HG02642 (cell line): ENCODE measurements around the gene MARF1.

Source experiments
- ATAC-seq: cut with Tn5 transposase; IDR thresholded peaks from one replicate; pipeline ENCODE4 v1.9.1; 2021; ENCODE audit warnings: mild to moderate bottlenecking; ENCODE audit not compliant: unreplicated experiment, poor library complexity

Gene MARF1

GRCh38 chr16:15602285-15603044, 40.5 kb downstream of the MARF1 start:
- no peak for ATAC-seq

- ATAC-seq, result no peak
Observed at GRCh38 chr16:15601212-15601879, 41.6 kb downstream of the MARF1 start.

DNA sequence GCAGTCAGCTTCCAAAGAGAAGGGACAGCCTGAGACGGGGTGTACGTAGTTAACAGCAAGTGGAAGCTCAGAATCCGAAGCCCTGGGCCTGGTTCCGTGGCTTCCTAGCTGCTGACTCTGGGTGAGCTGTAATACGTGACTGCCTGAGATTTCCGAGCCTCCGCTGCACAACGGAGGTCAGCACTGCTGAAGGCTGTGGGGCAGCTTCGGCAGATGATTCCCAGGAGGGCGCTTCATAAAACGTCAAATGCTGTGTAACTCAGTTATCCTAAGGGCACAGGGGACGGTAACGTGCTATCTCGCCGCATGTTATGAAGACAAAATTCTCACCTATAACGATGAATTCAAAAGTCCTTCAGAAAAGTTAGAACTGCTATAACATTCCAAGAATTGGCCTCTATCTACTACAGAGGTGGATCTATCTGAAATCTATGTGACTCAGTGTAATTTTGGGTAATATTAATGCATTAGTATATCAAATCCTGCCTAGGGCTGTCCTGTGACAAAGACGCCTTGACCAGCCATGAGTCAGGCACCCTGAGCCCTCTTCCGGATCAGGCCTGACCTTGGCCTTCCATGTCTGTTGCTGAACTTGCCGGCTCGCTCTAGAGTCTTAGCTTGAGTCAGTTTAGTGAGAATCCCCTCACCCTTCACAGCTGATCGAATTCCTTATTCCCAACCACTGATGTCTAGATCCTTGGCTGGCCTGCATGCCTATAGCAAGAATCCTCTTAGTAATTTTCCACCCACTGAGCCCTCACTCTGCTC, 43.5 kb downstream of the MARF1 start:
- no peak for ATAC-seq

DNA sequence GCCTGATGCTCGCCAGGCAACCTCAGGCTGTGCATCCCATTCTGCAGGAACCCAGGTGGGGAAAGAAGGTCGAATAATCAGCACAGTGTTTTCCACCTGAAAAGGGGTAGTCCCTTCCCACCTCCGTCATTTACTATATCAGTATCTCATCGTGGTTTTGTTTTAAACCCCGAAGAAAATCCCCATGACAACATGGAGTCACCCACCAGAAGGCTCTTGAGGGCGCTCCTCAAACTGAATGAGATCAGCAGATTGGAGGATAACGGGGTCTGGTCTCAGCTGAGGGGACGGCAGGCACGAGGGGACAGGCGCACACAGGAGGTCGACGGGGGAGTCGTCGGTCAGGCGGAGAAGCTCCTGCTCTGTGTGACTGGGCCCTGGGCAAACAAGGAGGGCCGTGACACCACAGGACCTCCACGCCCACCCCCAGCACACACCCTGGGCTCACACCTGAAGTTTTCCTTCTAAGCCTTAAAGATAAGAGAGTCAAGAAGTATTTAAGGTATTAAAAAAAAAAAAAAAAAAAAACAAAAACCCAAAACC, 44.2 kb downstream of the MARF1 start:
- ATAC-seq, result no peak

DNA sequence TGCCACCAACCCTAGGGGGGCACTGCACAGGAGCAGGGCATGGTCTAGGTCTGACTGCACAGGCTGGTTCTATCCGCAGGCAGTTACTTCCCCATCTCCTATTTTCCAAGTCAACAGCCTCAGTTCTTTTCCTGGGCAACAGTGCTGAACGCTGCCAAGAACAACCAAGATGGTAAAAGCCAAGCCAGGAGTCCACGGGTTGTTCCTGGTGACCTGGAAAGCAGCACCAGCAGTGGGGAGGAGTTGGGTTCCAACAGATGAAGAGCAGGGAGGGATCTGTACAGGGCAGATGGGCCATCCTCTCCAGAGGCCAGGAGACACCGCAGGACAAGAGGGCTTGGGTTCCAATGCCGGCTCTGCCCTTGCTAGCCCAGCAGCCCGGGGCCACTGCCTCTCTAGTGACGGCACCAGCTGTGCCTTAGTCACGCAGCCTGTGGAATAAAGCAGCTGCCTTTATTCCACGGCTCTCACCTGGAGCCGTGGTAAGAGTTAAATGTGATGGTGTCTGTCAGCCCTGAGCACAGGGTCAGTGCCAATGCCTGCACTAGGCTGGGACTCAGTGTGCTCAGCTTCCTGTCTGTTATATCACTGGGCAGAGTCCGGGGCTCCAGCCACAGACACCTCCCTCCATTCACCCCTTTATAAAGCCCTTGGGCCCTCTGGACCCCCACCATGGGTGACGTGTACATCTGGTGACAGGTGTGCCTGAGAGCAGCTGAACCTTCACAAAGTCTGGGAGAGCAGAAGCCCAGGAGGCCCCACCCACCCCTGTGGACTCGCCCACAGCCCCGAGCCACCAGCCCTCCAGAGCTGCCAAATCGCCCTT, 44.9 kb downstream of the MARF1 start:
- ATAC-seq, result no peak

GRCh38 chr16:15597135-15597534, 45.8 kb downstream of the MARF1 start:
- ATAC-seq, result no peak

DNA sequence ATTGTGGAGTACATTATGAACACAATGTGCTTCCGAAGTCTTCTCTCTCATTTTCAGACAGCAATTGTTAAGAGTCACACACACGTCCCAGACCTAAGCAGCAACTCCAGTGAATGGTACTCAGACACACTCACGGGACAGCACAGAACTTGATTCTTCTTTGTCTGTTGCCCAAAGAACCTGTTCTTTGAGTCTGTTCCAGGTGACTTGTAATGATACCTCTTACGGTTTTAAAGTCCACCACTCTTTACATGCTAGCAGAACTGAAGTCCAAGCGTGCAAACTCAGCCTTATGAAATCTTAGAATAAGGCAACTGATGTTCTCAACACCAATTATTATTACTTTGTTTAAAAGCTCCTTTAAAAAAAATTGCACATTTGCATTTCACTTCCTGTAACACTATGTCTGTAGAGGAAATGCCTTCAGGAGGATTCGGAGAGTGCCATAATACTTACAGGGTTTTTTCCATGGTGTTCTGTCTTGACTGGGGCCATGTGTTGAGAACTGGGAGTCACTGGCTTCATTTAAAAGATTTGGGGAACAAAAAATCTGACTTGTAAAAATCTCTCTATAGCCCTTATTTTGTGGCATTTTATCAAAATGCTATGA, 48.1 kb downstream of the MARF1 start:
- no peak for ATAC-seq

DNA sequence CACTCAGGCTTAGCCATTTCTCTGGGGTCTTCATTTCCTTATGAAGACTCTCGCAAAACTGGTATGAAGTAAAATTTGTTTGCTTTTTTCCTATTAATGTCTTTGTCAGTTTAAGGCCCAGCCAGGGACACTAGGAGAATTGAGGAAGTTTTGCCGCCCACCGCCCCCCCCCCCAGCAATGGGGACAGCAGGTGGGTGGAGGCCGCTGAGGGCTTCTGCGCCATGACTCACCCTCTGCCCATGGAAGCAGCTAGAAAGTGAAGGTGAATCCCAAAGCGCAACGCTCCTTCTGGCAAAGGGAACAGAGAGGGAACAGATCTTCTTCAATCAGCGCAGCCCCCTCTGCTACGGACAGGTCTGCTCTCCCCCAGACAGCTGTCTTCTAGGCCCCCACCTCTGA, 49.7 kb downstream of the MARF1 start:
- no peak for ATAC-seq

DNA sequence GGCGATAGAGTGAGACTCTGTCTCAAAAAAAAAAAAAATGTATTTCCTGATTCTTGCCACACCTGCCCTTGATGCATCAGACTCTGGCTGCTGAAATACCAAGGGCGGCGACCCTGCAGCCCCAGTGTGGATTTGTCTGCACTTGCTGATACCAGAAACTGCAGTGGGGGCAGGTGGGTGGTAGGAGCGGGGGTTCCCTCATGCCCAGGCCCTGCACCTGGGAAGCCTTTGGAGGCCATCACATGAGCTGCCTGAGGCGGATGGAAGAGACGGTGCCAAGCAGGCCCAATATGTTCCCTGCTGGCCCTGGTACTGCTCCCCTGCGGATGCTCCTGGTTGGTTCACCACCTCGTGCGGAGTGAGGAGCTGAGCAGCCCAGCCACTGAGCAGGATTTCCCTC, 50.6 kb downstream of the MARF1 start:
- no peak for ATAC-seq

GRCh38 chr16:15587152-15587825, 55.7 kb downstream of the MARF1 start:
- ATAC-seq, result no peak

GRCh38 chr16:15586716-15587115, 56.2 kb downstream of the MARF1 start:
- ATAC-seq, result no peak

GRCh38 chr16:15585956-15586355, 57.0 kb downstream of the MARF1 start:
- no peak for ATAC-seq

- no peak for ATAC-seq
Observed at GRCh38 chr16:15583526-15583925, 59.4 kb downstream of the MARF1 start.

DNA sequence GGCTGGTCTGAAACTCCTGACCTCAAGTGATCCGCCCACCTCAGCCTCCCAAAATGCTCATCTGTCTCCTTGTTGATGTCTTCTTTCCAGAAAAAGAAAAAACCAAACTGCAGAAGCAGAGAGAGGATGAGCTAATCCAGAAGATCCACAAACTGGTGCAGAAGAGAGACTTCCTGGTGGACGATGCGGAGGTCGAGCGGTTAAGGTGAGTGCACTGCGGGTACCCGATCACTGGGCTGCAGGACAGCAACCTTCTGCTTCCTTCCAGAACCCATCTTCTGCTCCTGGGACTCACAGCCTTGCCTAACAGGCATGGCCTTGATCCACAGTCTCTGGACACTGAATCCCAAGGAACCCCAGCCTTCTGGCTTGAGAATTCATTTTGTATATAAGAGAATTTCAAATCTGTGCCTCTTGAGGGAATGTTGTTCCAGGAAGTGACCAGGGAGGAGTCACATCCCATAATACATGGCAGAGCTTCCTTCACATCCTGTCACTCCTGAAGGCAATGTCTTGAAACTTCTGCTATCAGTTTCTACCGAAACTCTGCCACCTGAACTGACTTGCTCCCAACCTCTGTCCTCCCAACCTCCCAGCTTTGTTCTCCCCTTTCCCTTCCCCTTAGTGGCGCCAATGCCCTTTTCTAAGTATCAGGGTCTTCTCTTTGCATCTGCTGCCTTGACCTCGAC, 61.7 kb downstream of the MARF1 start:
- no peak for ATAC-seq

- no peak for ATAC-seq
Observed at GRCh38 chr16:15578824-15579223, 64.1 kb downstream of the MARF1 start.

- no peak for ATAC-seq
Observed at GRCh38 chr16:15576960-15577958, 65.7 kb downstream of the MARF1 start.

DNA sequence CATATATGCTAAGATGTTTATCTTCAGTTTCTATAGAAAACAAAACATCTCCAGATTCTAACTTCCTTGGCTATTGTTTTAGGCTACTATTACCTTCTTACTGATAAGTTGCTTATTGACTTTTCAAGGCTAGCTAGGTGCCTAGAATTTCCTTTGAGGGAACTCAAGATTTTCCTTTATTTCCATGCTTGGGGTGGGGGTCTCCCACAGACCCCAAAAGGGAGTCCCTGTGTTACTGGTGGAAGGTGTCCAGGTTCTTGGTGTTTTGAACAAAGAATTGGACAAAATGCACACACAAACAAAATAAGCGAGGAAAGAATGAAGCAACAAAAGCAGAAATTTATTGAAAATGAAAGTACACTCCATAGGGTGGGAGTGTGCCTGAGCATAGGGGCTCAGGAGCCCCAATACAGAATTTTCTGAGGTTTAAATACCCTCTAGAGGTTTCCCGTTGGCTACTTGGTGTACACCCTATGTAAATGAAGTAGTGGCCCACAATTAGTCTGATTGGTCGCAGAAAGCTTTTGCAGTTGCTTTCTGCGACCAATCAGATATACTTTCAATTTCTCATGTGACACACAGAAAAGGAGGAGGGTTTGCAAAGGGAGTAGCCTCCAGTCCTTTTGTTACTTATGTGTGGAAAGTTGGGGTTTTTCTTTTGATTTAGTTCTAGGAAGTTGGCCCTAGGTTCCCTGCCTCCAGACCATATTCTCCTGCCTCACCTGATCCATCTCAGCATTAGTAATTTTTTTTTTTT, 67.5 kb downstream of the MARF1 start:
- no peak for ATAC-seq
